GM19324 (cell line): ENCODE measurements around the gene KCTD19.

Source experiments
- ATAC-seq: cut with Tn5 transposase; IDR thresholded peaks from one replicate; pipeline ENCODE4 v1.9.1; 2021; ENCODE audit warnings: mild to moderate bottlenecking, moderate library complexity; ENCODE audit not compliant: unreplicated experiment, low FRiP score

KCTD19 gene

GRCh38 chr16:67284699-67285646, 41.6 kb downstream of the KCTD19 start:
- ATAC-seq: no peak

- ATAC-seq: no peak
These were observed 42.5 kb downstream of the KCTD19 start for GRCh38 chr16:67283826-67284555.

- no peak for ATAC-seq
These were observed 43.3 kb downstream of the KCTD19 start for GRCh38 chr16:67283039-67283825.

- ATAC-seq: no peak
These were observed 44.1 kb downstream of the KCTD19 start for GRCh38 chr16:67282447-67282805.

- ATAC-seq: no peak
These were observed 44.8 kb downstream of the KCTD19 start for GRCh38 chr16:67281536-67282446.

- ATAC-seq: no peak
These were observed 46.2 kb downstream of the KCTD19 start for GRCh38 chr16:67280090-67281015.

- no peak for ATAC-seq
These were observed 47.0 kb downstream of the KCTD19 start, which contains the start of gene PLEKHG4 for GRCh38 chr16:67279296-67280089. PLEKHG4 (plus strand) TSS chr16:67279532; CDS start chr16:67280045, 513 bp downstream.

GRCh38 chr16:67278773-67279295, 47.7 kb downstream of the KCTD19 start:
- ATAC-seq: no peak

- no peak for ATAC-seq
These were observed 48.4 kb downstream of the KCTD19 start for GRCh38 chr16:67277999-67278772.

- ATAC-seq: no peak
These were observed 49.1 kb downstream of the KCTD19 start for GRCh38 chr16:67277294-67277998.

- ATAC-seq: no peak
These were observed 51.2 kb downstream of the KCTD19 start for GRCh38 chr16:67275321-67275720.

- ATAC-seq: no peak
These were observed 55.1 kb downstream of the KCTD19 start for GRCh38 chr16:67271446-67271845.

- no peak for ATAC-seq
These were observed 55.6 kb downstream of the KCTD19 start for GRCh38 chr16:67270931-67271338.

GRCh38 chr16:67269766-67270165, 56.8 kb downstream of the KCTD19 start:
- no peak for ATAC-seq

- no peak for ATAC-seq
These were observed 58.4 kb downstream of the KCTD19 start for GRCh38 chr16:67268136-67268579.

GRCh38 chr16:67265834-67266233, 60.7 kb downstream of the KCTD19 start:
- ATAC-seq: no peak
